Measurements from ENCODE around the gene TRPM4.
"Not testable (repeated sequence)": the region's sequence is repeated elsewhere in the genome, so short reads cannot be mapped to it uniquely, and the experiment has no call there.

TRPM4 gene

DNA sequence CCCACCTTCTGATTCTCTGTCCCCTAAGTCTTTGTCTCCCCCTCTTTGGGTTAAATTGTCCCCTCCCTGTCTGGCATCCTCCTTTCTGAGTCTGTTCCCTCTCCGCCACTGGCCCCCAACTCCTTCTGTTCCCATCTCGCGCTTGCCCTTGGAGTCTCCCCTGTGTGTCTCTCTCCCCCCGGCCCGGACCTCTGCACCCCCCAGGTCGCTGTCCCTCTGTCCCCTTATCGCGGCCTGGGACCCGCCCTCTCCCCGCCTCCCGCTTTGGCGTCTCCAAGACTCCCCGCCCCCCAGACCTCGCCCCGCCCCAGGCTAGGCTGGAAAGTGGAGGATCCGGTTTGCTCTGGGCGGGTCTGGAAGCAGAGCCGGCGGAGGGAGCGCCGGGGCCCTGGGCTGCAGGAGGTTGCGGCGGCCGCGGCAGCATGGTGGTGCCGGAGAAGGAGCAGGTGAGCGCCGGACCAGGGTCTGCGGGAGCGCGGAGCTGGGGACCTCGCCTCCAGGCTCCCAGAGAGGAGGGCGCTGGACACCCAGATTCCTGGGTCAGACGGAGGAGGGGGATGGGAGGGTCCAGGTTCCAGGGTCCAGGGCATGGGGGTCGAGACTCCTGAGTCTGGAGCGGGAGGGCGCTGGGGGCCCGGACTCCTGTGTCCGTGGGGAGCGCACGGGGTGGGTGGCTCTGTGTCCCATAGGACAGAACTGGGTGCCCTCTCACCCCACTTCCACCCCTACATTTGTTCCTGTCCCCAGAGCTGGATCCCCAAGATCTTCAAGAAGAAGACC is at the start of gene TRPM4:
Gene TRPM4 (plus strand): TSS at position 348 of the 780 bp plus-strand sequence. CDS start 75 bp downstream, at position 423.
- DNase-seq (ENCODE audit: low spot score): peak; percentile 71

DNA sequence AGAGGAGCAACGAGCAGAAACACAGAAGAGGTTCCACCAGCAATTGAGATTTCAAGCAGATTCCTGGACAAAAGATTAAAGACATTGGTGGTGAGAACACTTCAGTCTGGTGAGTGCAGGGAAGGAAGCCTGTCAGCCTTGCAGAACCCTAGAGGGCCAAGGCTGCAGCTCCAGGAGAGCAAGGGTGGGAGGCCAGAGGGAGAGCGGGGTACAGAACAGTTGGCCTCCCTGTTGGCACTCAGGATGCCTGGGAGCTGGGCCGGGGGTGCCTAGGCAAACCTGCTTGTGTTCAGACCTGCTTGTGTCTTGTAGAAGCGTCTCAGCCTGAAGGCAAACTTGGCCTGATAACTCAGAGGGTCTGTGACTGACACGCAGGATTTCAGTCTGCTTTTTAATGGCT is 48.5 kb upstream of the TRPM4 start:
- no peak for DNase-seq (ENCODE audit: low spot score)

DNA sequence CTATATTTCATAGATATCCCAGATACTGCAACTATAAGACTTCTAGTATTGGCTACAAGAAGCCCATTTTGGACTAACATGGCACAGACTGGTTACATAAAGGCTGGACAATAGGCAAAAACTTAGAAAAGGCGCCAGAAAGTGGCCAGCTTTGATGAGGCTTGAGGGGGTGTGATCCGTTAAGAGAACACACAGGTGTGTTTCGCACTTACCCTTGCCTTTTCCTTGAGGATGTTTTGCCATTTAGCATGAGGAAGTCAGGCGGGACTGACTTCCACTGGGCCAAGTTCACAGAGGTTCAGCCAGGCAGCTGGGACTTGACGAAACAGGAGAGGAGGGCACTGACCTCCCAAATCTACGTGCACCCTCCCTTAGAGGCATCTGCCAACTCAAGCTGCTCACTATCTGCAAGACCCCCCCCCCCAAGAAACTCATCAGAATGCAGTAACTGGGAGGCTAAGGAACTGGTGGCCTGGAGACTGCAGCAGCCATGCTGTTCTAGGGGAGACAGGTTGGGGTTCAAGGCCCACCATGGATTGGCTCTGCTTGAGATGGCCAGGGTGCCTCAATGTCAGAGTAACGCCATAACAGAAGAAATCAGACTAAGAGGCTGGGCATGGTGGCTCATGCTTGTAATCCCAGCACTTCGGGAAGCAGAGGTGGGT is 47.9 kb upstream of the TRPM4 start:
- no peak for DNase-seq (ENCODE audit: low spot score)

GRCh38 chr19:49110567-49110966 is 47.0 kb upstream of the TRPM4 start:
- no peak for DNase-seq (ENCODE audit: low spot score)

GRCh38 chr19:49111218-49111998 is 46.2 kb upstream of the TRPM4 start:
- no peak for DNase-seq (ENCODE audit: low spot score)

DNA sequence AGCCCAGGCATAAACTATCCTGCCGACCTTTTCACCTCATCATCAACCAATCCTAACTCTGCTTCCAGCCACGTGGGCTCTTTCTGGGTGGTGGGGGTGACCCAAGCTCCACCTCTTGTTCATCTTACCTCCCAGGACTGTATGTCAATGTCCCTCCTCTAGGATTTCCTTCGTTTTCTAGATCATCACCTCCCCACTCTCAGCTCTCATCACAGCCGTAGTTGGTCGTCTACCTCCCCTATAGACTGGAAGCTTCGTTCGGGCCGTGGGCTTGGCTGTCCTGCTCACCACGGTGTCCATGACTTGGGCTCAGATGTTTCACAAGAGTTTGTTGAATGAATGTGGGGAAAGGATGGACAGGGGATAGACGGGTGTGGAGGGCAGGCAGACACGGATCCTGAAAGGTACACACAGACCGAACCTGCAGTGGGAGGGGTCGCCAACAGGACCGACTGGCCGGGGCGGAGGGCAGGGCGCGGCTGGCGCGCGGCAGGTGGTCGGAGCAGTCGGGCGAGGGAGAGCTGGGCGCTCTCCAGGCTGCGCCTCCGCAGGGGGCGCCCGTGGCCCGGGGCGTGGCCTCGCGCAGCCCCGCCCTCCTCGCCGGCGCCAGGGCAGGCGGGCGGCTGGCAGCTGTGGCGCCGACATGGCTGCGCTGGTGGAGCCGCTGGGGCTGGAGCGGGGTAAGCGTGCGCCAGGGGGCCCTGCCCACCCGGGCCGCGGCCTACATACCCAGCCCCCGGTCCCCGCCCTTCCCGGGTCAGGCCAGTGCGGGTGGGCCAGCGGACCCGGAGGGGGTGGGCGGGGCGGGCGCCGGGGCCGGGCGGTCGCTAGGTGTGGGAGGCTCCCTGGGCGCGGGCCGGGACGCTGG is 43.6 kb upstream of the TRPM4 start, which contains the start of gene LIN7B:
Gene LIN7B (plus strand): TSS at position 609 of the 868 bp plus-strand sequence. CDS start 35 bp downstream, at position 644.
- DNase-seq (ENCODE audit: low spot score): peak; percentile 79

- DNase-seq (ENCODE audit: low spot score): peak; percentile 87
Observed at GRCh38 chr19:49114630-49115363, 42.8 kb upstream of the TRPM4 start.

DNA sequence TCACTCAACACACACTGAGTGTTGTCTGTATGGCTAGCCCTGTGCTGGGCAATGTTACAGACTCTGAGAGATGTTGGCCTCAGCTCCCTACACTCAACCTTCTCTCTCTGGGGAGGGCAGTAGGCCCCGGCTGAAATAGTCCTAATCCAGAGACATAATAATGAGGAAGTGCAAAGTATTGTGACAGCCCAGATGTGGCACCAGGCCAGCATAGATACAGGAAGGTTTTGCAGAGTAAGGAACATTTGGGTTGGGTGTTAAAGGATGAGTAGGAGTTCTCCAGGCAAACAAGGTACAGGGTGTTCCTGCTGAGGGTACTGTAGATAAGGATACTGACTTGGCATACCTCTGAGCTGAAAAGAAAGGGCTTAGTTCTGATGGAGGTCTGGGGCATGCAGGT is 41.0 kb upstream of the TRPM4 start:
- DNase-seq (ENCODE audit: low spot score): no peak

- no peak for DNase-seq (ENCODE audit: low spot score)
Observed at GRCh38 chr19:49117677-49118564, 39.7 kb upstream of the TRPM4 start.

DNA sequence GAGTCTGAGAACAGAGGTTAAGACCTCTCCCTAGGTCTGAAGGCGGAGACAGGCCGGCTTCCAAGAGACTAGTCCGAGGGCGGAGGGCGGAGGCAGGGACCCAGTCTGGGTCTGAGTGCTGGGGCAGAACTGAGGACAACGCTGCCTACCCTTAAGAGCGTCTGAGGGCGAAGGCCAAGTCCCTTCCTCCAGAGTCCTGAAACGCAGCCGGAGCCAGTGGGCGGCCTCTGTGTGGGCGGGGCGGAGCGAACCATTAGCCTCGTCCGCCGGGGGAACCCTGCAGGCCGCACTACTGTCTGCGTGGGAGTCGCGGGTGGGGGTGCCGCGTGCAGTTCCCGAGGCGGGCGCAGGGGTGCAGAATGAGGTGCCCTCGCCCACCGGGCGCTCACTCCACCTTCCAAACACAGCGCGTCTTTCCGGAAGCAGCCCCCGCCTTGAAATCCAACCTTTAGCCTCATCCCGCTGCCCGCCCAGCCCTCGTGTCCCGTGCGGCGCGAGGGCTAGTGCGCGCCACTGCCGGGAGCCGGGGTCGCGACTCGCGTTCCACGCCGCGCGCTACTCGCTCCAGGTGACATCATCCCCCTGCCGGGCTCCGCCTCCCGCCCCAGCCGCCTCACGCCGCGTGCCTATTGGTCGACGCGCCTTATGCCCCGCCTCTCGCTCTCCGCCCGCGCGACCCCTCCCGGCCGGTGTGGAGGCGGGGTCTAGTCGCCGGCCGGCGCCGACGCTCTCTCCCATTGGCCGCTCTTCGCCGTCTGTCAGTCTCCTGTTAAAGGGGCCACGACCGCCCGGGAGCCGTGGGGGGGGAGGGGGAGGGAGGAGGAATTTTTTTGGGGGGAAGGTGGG is 38.8 kb upstream of the TRPM4 start, which contains the start of gene C19orf73:
Gene C19orf73 (minus strand): TSS at position 579 of the 846 bp plus-strand sequence. CDS start 121 bp downstream, at position 458.
- DNase-seq (ENCODE audit: low spot score): peak; percentile 99

DNA sequence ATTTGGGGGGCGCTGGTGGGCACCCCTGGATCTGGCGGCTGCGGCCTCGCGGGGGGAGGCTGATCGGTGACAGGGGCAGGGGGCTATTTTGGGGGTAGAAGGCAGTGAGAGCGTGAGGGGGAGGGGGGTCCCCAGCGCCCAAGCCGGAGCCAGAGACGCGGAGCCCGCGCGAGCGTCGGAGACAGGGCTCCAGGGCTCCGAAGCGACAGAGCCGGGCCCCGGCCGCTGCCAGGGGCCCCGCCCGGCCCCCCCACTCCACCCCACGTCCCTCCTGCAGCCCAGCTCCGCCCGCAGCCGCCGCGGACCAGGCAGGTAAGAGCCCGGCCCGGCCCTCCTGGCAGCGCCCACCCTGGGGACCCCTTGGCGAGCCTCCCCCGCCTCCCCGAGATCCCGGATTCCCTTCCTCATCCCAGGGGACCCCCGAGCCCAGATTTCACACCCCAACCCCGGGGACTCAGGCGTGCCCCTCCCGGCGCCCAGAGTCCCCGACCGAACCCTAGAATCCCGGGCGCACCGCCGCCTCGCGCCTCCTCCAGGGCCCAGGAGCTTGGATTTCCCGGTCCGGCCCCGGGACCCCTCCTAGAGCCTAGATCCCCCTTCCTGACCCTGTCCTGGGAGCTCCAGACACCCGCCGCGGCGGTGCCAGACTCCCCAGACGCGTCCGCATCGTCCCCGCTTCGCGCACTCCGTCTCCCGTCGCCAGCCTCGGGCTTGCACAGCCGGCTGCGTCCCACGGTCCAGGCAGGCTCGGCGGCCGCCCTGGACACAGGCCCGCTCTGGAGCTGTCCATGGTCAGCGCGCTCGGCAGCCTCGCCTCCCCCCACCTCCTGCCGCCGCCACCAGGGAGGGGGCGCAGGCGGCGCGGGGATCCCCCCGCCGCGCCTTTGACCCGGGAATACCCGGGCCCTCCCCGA is 37.9 kb upstream of the TRPM4 start, which contains the start of gene PPFIA3:
Gene PPFIA3 (plus strand): TSS at position 134 of the 914 bp plus-strand sequence. CDS start 8,330 bp downstream, outside the sequence.
- peak; percentile 62 for DNase-seq (ENCODE audit: low spot score)

DNA sequence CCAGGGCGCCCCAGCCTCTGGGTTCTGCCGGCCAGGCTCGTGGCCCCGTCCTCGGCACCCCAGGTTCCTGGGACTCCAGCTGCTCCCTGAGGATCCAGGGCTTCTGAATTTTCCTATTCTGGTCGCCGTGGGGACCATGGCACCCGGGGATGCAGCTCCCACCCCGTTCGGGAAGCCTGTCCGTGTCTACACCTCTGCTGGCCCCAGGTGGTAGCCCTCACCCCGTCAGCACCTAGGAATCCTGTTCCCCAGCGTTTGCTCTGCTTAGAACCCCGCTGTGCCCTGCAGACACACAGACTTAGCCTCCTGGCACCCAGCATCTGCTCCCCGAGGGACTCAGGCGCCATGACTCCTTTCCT is 37.3 kb upstream of the TRPM4 start:
- no peak for DNase-seq (ENCODE audit: low spot score)

DNA sequence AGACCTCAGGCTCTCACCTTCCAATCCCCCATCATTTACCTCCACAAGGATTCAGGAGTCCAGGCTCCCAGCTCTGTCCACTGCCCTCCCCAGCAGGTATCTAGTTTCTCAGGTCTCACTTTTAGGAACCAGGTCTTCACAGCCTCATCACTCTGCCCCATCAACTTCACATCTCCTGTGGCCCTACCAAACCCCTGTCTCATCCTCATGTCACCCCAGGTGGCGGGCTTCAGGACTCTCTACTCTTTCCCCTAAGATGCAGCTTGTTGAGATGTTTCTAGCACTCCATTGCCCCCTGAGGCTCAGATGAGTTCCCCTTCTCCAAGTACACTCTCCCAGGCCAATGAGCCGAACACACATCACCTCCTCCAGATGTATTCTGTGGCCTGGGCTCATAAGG is 36.7 kb upstream of the TRPM4 start:
- DNase-seq (ENCODE audit: low spot score): no peak

- DNase-seq (ENCODE audit: low spot score): not testable (repeated sequence)
Observed at GRCh38 chr19:49121841-49122240, 35.8 kb upstream of the TRPM4 start.

DNA sequence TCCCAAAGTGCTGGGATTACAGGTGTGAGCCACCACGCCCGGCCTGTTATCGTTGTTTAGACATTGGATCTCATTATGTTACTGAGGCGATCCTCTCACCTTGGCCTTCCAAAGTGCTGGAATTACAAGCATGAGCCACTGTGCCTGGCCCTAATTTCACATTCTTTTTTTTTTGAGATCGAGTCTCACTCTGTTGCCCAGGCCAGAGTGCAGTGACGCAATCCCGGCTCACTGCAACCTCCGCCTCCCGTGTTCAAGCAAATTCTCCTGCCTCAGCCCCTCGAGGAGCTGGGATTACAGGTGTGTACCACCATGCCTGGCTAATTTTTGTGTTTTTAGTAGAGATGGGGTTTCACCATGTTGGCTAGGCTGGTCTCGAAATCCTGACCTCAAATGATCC is 34.3 kb upstream of the TRPM4 start:
- not testable (repeated sequence) for DNase-seq (ENCODE audit: low spot score)

DNA sequence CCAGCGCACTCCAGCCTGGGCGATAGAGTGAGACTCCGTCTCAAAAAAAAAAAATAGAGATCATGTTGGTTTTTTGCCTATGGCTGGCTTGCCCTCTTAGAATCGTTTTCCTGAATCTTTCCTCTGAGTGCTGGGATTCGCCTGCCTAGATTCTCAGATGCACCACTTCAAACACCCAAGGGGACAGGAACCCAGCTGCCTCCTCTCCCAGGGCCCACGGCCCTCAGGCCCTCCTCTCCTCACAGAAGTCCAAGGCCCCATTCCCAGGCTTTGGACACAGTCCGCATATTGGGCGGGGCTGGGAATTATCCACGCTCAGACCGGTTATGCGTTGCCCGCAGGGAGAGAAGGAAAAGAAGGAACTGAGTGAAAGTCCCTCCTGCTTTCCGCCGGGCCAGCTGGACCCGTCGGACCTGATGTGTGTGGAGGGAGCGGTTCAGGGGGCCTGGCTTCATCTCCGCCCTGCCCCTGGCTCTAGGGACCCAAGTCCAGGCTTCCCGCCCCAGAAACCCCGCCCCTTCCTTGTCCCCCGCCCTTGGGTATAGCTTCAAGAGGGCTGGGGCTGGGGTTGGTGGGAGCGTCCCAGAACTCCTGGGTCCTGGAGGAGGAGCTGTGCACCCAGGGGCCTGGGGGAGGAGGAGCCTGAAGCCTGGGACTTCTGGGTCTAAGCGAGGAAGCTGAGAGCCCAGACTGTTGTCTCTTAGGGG is 32.4 kb upstream of the TRPM4 start:
- DNase-seq (ENCODE audit: low spot score): no peak

- DNase-seq (ENCODE audit: low spot score): no peak
Observed at GRCh38 chr19:49126575-49126974, 31.0 kb upstream of the TRPM4 start.

Measured in Ammon's horn (tissue), 1 donor.